HG02884 (cell line): ENCODE results near the gene DYNLT4.
"Not testable (repeated sequence)": the region's sequence is repeated elsewhere in the genome, so short reads cannot be mapped to it uniquely, and the experiment has no call there.

Experiments
- ATAC-seq: cut with Tn5 transposase; IDR thresholded peaks from one replicate; pipeline ENCODE4 v1.9.1; 2021; ENCODE audit warnings: mild to moderate bottlenecking, moderate library complexity; ENCODE audit not compliant: unreplicated experiment

Gene DYNLT4

GRCh38 chr1:44829506-44830384, 22.6 kb upstream of the DYNLT4 start:
- ATAC-seq: no peak

GRCh38 chr1:44828841-44829440, 21.8 kb upstream of the DYNLT4 start:
- ATAC-seq: no peak

GRCh38 chr1:44828003-44828651, 21.0 kb upstream of the DYNLT4 start:
- no peak for ATAC-seq

- ATAC-seq: no peak
Measured at GRCh38 chr1:44827197-44828002, 20.2 kb upstream of the DYNLT4 start.

GRCh38 chr1:44826375-44827196, 19.4 kb upstream of the DYNLT4 start:
- no peak for ATAC-seq

- ATAC-seq: not testable (repeated sequence)
Measured at GRCh38 chr1:44824392-44824791, 17.2 kb upstream of the DYNLT4 start.

GRCh38 chr1:44822981-44823451, 15.9 kb upstream of the DYNLT4 start:
- ATAC-seq: no peak

- no peak for ATAC-seq
Measured at GRCh38 chr1:44822131-44822701, 15.1 kb upstream of the DYNLT4 start.

- ATAC-seq: no peak
Measured at GRCh38 chr1:44821240-44821715, 14.1 kb upstream of the DYNLT4 start.

GRCh38 chr1:44820328-44821239, 13.4 kb upstream of the DYNLT4 start:
- no peak for ATAC-seq

GRCh38 chr1:44819608-44820327, 12.6 kb upstream of the DYNLT4 start:
- peak; percentile 87 for ATAC-seq

GRCh38 chr1:44819196-44819607, 12.1 kb upstream of the DYNLT4 start:
- no peak for ATAC-seq

- ATAC-seq: no peak
Measured at GRCh38 chr1:44817771-44818495, 10.8 kb upstream of the DYNLT4 start.

GRCh38 chr1:44817307-44817706, 10.2 kb upstream of the DYNLT4 start:
- no peak for ATAC-seq

- not testable (repeated sequence) for ATAC-seq
Measured at GRCh38 chr1:44815926-44816325, 8.8 kb upstream of the DYNLT4 start.

- ATAC-seq: no peak
Measured at GRCh38 chr1:44812822-44813543, 5.8 kb upstream of the DYNLT4 start.
